ENCODE results near the gene MAP3K7. TPM values are rescaled to one million over a fixed set of nuclear protein-coding genes. Genes with fewer than 3 reads are reported as not detected.
A peak's percentile ranks its signal among the peaks of the same experiment; 100 is the strongest.

The MAP3K7 gene
- total and polyA plus RNA-seq, 2 of the 13 experiments (the other 11 are each of a cell fraction or from before 2014, with no cell fraction given), result 24.1 to 24.4 TPM

DNA sequence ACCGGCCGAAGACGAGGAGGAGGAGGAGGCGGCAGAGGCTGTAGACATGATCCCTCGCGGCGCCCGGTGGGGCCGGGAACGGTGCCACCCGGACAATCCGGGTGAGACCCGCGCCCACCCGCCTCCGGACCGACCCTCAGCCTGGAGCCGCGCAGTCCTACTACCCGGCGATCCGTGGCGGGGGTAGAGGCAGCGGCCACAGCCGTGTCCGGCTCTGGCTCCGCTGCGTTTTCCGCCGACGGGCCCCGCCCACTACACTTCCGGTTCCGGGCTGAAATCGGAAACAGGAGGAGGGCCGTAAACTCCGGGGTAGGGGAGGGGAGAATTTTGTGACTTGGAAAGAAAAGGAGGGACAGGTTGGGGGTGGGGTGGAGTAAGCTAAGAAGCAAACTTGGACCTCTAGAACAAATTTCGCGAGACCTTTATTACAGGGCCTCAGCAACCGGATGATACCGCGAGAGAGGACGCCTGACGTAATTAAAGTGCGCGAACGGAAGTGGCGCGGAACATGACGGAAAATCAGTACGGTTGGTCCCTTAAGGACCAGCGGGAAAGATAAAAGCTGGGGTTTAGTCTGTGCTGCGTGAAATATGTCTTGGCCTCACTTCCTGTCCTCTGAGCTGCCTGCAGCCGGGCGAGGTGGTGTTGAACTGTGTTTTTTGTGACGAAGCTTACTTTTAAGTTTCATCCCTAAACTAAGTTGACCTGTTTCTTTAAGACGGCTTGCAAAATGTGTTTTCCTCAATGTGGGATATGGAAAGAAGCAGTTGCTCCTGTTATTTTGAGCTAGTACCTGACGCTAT, at the start of gene MAP3K7 (continued):
- no peak for TF ChIP-seq ZFAT (CRISPR knock-in tag; conservative IDR thresholded peaks at IDR 0.05)
- no peak; the same call in 1 of the 2 replicates for TF ChIP-seq ZNF839 (CRISPR knock-in tag; IDR thresholded peaks at IDR 0.05; ENCODE audit: borderline replicate concordance)
- peak; percentile 79; the same call in 1 of the 2 replicates for TF ChIP-seq KMT2A (CRISPR knock-in tag; IDR thresholded peaks at IDR 0.05)
- peak; percentile 67; the same call in 1 of the 2 replicates for TF ChIP-seq POLR2AphosphoS5 (IDR thresholded peaks at IDR 0.05; ENCODE audit: low read depth, low read length)
- no peak for TF ChIP-seq ZFP1 (CRISPR knock-in tag; IDR thresholded peaks at IDR 0.05)
- no peak for TF ChIP-seq REXO4 (CRISPR knock-in tag; IDR thresholded peaks at IDR 0.05; ENCODE audit: borderline replicate concordance)
- no peak for TF ChIP-seq AGO1 (IDR thresholded peaks at IDR 0.05; ENCODE audit: low read depth, low read length, poor library complexity, severe bottlenecking)
- TF ChIP-seq, protein P1, sequence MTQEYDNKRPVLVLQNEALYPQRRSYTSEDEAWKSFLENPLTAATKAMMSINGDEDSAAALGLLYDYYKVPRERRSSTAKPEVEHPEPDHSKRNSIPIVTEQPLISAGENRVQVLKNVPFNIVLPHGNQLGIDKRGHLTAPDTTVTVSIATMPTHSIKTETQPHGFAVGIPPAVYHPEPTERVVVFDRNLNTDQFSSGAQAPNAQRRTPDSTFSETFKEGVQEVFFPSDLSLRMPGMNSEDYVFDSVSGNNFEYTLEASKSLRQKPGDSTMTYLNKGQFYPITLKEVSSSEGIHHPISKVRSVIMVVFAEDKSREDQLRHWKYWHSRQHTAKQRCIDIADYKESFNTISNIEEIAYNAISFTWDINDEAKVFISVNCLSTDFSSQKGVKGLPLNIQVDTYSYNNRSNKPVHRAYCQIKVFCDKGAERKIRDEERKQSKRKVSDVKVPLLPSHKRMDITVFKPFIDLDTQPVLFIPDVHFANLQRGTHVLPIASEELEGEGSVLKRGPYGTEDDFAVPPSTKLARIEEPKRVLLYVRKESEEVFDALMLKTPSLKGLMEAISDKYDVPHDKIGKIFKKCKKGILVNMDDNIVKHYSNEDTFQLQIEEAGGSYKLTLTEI (CRISPR knock-in tag; conservative IDR thresholded peaks at IDR 0.05), result no peak
- TF ChIP-seq MIER3 (CRISPR knock-in tag; IDR thresholded peaks at IDR 0.05; ENCODE audit: borderline replicate concordance), result no peak
- TF ChIP-seq NFATC3 (CRISPR knock-in tag; IDR thresholded peaks at IDR 0.05), result no peak
- no peak for TF ChIP-seq GPN1 (CRISPR knock-in tag; IDR thresholded peaks at IDR 0.05; ENCODE audit: borderline replicate concordance)
- TF ChIP-seq ZNF350 (CRISPR knock-in tag; IDR thresholded peaks at IDR 0.05; ENCODE audit: borderline replicate concordance, low read depth), result peak; percentile 63; the same call in 1 of the 2 replicates
- TF ChIP-seq, protein P2, sequence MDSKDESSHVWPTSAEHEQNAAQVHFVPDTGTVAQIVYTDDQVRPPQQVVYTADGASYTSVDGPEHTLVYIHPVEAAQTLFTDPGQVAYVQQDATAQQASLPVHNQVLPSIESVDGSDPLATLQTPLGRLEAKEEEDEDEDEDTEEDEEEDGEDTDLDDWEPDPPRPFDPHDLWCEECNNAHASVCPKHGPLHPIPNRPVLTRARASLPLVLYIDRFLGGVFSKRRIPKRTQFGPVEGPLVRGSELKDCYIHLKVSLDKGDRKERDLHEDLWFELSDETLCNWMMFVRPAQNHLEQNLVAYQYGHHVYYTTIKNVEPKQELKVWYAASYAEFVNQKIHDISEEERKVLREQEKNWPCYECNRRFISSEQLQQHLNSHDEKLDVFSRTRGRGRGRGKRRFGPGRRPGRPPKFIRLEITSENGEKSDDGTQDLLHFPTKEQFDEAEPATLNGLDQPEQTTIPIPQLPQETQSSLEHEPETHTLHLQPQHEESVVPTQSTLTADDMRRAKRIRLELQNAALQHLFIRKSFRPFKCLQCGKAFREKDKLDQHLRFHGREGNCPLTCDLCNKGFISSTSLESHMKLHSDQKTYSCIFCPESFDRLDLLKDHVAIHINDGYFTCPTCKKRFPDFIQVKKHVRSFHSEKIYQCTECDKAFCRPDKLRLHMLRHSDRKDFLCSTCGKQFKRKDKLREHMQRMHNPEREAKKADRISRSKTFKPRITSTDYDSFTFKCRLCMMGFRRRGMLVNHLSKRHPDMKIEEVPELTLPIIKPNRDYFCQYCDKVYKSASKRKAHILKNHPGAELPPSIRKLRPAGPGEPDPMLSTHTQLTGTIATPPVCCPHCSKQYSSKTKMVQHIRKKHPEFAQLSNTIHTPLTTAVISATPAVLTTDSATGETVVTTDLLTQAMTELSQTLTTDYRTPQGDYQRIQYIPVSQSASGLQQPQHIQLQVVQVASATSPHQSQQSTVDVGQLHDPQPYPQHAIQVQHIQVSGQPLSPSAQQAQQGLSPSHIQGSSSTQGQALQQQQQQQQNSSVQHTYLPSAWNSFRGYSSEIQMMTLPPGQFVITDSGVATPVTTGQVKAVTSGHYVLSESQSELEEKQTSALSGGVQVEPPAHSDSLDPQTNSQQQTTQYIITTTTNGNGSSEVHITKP (CRISPR knock-in tag; IDR thresholded peaks at IDR 0.05; ENCODE audit: low read depth), result no peak
- TF ChIP-seq RBM39 (IDR thresholded peaks at IDR 0.05; ENCODE audit: low read depth, low read length, poor library complexity, severe bottlenecking), result peak; percentile 62
- no peak; the same call in 1 of the 2 replicates for TF ChIP-seq GATAD2A (CRISPR knock-in tag; IDR thresholded peaks at IDR 0.05)
- no peak for TF ChIP-seq HOXA7 (CRISPR knock-in tag; IDR thresholded peaks at IDR 0.05)
- no peak for TF ChIP-seq HOXA9 (CRISPR knock-in tag; IDR thresholded peaks at IDR 0.05; ENCODE audit: borderline replicate concordance)
- TF ChIP-seq, protein P3, sequence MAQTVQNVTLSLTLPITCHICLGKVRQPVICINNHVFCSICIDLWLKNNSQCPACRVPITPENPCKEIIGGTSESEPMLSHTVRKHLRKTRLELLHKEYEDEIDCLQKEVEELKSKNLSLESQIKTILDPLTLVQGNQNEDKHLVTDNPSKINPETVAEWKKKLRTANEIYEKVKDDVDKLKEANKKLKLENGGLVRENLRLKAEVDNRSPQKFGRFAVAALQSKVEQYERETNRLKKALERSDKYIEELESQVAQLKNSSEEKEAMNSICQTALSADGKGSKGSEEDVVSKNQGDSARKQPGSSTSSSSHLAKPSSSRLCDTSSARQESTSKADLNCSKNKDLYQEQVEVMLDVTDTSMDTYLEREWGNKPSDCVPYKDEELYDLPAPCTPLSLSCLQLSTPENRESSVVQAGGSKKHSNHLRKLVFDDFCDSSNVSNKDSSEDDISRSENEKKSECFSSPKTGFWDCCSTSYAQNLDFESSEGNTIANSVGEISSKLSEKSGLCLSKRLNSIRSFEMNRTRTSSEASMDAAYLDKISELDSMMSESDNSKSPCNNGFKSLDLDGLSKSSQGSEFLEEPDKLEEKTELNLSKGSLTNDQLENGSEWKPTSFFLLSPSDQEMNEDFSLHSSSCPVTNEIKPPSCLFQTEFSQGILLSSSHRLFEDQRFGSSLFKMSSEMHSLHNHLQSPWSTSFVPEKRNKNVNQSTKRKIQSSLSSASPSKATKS (CRISPR knock-in tag; IDR thresholded peaks at IDR 0.05), result no peak
- 0 out of 2 replicates have a peak, but pooled peaks have one; percentile 32 for TF ChIP-seq ZNF143 (CRISPR knock-in tag; IDR thresholded peaks at IDR 0.05)
- TF ChIP-seq, protein P4, sequence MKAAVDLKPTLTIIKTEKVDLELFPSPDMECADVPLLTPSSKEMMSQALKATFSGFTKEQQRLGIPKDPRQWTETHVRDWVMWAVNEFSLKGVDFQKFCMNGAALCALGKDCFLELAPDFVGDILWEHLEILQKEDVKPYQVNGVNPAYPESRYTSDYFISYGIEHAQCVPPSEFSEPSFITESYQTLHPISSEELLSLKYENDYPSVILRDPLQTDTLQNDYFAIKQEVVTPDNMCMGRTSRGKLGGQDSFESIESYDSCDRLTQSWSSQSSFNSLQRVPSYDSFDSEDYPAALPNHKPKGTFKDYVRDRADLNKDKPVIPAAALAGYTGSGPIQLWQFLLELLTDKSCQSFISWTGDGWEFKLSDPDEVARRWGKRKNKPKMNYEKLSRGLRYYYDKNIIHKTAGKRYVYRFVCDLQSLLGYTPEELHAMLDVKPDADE (CRISPR knock-in tag; IDR thresholded peaks at IDR 0.05), result no peak
- no peak for TF ChIP-seq ZNF83 (CRISPR knock-in tag; IDR thresholded peaks at IDR 0.05; ENCODE audit: borderline replicate concordance)
